GM12891 (cell line): ENCODE data around the gene GRAMD1B.
"Not testable (repeated sequence)": the region's sequence is repeated elsewhere in the genome, so short reads cannot be mapped to it uniquely, and the experiment has no call there.

Experiments used
- DNase-seq: peaks from one replicate; pipeline ENCODE4 v3.0.0; 2011; ENCODE audit warnings: low spot score; ENCODE audit not compliant: insufficient read length
- FAIRE-seq: peaks from 2 replicates; lab custom pipeline; 2011; peaks lifted over from hg19 to GRCh38; lab: Jason Lieb, UNC
- PAX5 ChIP-seq: IDR thresholded peaks from 2 replicates; pipeline ENCODE4 v1.6.1; 2011; ENCODE audit warnings: low read length, moderate library complexity, mild to moderate bottlenecking; ENCODE audit not compliant: insufficient read depth, severe bottlenecking
- POLR2A ChIP-seq: IDR thresholded peaks from 2 replicates; pipeline ENCODE4 v1.6.1; 2011; ENCODE audit warnings: low read depth, low read length, control low read depth
- POLR2AphosphoS5 ChIP-seq: IDR thresholded peaks from 2 replicates; pipeline ENCODE4 v1.6.1; 2011; ENCODE audit warnings: low read depth, low read length, control low read depth
- POU2F2 ChIP-seq: IDR thresholded peaks from 2 replicates; pipeline ENCODE4 v1.6.1; 2011; ENCODE audit warnings: low read depth, mild to moderate bottlenecking, control low read depth, low read length, moderate library complexity
- SPI1 ChIP-seq: IDR thresholded peaks from 2 replicates; pipeline ENCODE4 v1.6.1; 2011; ENCODE audit warnings: low read depth, low read length, control low read depth
- TAF1 ChIP-seq: IDR thresholded peaks from 2 replicates; pipeline ENCODE4 v1.6.1; 2011; ENCODE audit warnings: low read depth, low read length, control low read depth

The GRAMD1B gene

GRCh38 chr11:123457187-123457770 lies 27.2 kb downstream of the GRAMD1B start:
- DNase-seq (no peak), FAIRE-seq (peak; percentile 84)
- no peak for TF ChIP-seq POU2F2
- TF ChIP-seq SPI1: peak; percentile 43

- FAIRE-seq (no peak), DNase-seq (no peak)
- no peak for TF ChIP-seq POLR2A
- TF ChIP-seq POLR2AphosphoS5: no peak
- TF ChIP-seq PAX5: no peak
- no peak for TF ChIP-seq TAF1
- TF ChIP-seq POU2F2: no peak
- TF ChIP-seq SPI1: no peak
These were observed 28.4 kb downstream of the GRAMD1B start for GRCh38 chr11:123458501-123458900.

GRCh38 chr11:123460012-123460700 lies 30.1 kb downstream of the GRAMD1B start:
- no peak for TF ChIP-seq SPI1
- no peak for TF ChIP-seq POU2F2
- TF ChIP-seq POLR2A: no peak
- DNase-seq (no peak), FAIRE-seq (no peak)

- TF ChIP-seq TAF1 (no peak), POU2F2 (no peak), POLR2AphosphoS5 (no peak), POLR2A (no peak), PAX5 (no peak), SPI1 (no peak)
- no peak for DNase-seq
- FAIRE-seq: no peak
These were observed 31.1 kb downstream of the GRAMD1B start for GRCh38 chr11:123461164-123461563.

GRCh38 chr11:123465667-123466066 lies 35.6 kb downstream of the GRAMD1B start:
- FAIRE-seq, DNase-seq: not testable (repeated sequence)
- TF ChIP-seq SPI1: peak; percentile 64

GRCh38 chr11:123466172-123466571 lies 36.1 kb downstream of the GRAMD1B start:
- peak; percentile 9 for FAIRE-seq

GRCh38 chr11:123469089-123469488 lies 39.0 kb downstream of the GRAMD1B start:
- FAIRE-seq (no peak), DNase-seq (no peak)
- TF ChIP-seq POLR2AphosphoS5 (no peak), PAX5 (no peak), POLR2A (no peak), POU2F2 (no peak), SPI1 (no peak)

More at GRCh38 chr11:123466172-123466571, 36.1 kb downstream of the GRAMD1B start:
- not testable (repeated sequence) for DNase-seq

GRCh38 chr11:123469586-123469985 lies 39.5 kb downstream of the GRAMD1B start:
- TF ChIP-seq PAX5 (no peak), POLR2A (no peak), POU2F2 (no peak), TAF1 (no peak), SPI1 (no peak), POLR2AphosphoS5 (no peak)
- FAIRE-seq (no peak), DNase-seq (no peak)

GRCh38 chr11:123470842-123471241 lies 40.8 kb downstream of the GRAMD1B start:
- DNase-seq: no peak
- TF ChIP-seq PAX5 (no peak), POU2F2 (no peak)
- FAIRE-seq: no peak

GRCh38 chr11:123472236-123472935 lies 42.3 kb downstream of the GRAMD1B start:
- FAIRE-seq: no peak

More at GRCh38 chr11:123472236-123472935, 42.3 kb downstream of the GRAMD1B start:
- TF ChIP-seq PAX5: no peak
- no peak for TF ChIP-seq TAF1
- no peak for TF ChIP-seq POU2F2
- no peak for TF ChIP-seq POLR2A
- TF ChIP-seq SPI1: no peak
- no peak for TF ChIP-seq POLR2AphosphoS5
- no peak for DNase-seq
